Psoas muscle (tissue), 8 donors: Measurements from ENCODE around the gene OR2B3. TPM values are rescaled to one million over a fixed set of nuclear protein-coding genes. Genes with fewer than 3 reads are reported as not detected.

Experiments used
- ATAC-seq, 4 donors: fragments of 200-7000 bp; cut with Tn5 transposase; one replicate each; pipeline ENCODE4 v1.9.1; 2020; ENCODE audit warnings: moderate library complexity in 3 of 4, mild to moderate bottlenecking in 2 of 4
- DNase-seq, 2 donors: peaks; one replicate each; pipeline ENCODE4 v3.0.0-alpha.2; 2020
- H3K27ac ChIP-seq: fragments of 200-600 bp; one replicate; pipeline ENCODE4 v1.8.0; 2022
- H3K27me3 ChIP-seq, 3 donors: fragments of 200-600 bp in 1 of 3; one replicate each; pipeline versions ENCODE4 v1.6.1 to v1.8.0; 2013 to 2022; ENCODE audit warnings: low read length in 2 of 3, mild to moderate bottlenecking in 2 of 3, moderate library complexity in 1 of 3; ENCODE audit not compliant: insufficient read depth in 3 of 3
- H3K36me3 ChIP-seq, 2 donors: fragments of 200-600 bp in 1 of 2; one replicate each; pipeline versions ENCODE4 v1.6.1 to v1.8.0; 2013 to 2022; ENCODE audit warnings: low read depth in 1 of 2, mild to moderate bottlenecking in 1 of 2, moderate library complexity in 1 of 2; ENCODE audit not compliant: insufficient read depth in 1 of 2
- H3K4me1 ChIP-seq: fragments of 200-600 bp; one replicate; pipeline ENCODE4 v1.8.0; 2022
- H3K4me3 ChIP-seq: fragments of 200-600 bp; one replicate; pipeline ENCODE4 v1.8.0; 2022; ENCODE audit warnings: mild to moderate bottlenecking
- H3K9me3 ChIP-seq: fragments of 200-600 bp; one replicate; pipeline ENCODE4 v1.8.0; 2022
- CTCF ChIP-seq: fragments of 200-600 bp; IDR thresholded peaks from one replicate; pipeline ENCODE4 v1.8.0; 2022; ENCODE audit warnings: antibody characterized with exemption
- WGBS, 3 donors: extraction: QIAGEN DNeasy Blood & Tissue Kit; methylation state at CpG; one replicate each; pipeline versions ENCODE4 v1.1.6 to v1.1.7; 2013; 5-methylcytosine and 5-hydroxymethylcytosine counted together
- intact Hi-C, 2 donors: fragments of 100-400 bp; cut with DNase I; formaldehyde crosslinking; loops; one replicate each; pipeline versions ENCODE4 v1.11.0 to v1.14.2; 2022
- polyA plus RNA-seq, 3 donors: library from polyadenylated mRNA; stranded (reverse); fragments of 200-250 nt; gene quantifications; one replicate each; pipeline ENCODE4 v1.2.3, GENCODE V29; 2013
- total RNA-seq, 4 donors: library from RNA; stranded (reverse); fragmentation: NEBNext Ultra II Directional in 2 of 4; extraction: Animal tissue kit (Norgen Biotek cat#: 25700) in 2 of 4; gene quantifications; one replicate each; pipeline versions ENCODE4 v1.2.1 to v1.2.4, GENCODE V29; 2021 to 2023
- donor health status: healthy with polysubstance abuse.
- donor health status: DM: no; HTN: no; CAD: no; lungs with moderate emphysema.
- donor health status: Bipolar disorder and iron deficiency.
- donor health status: healthy.
- donor health status: DM: yes; HTN: yes; CAD: no.
- donor health status: DM: no; HTN: no; CAD: no.
- donor health status: DM: no; HTN: no; CAD: no.
- donor health status: DM: yes; HTN: yes; CAD: no.

The OR2B3 gene
- total and polyA plus RNA-seq, 7 donors = not detected

GRCh38 chr6:29051680-29052079 is 35.4 kb downstream of the OR2B3 start:
- no peak overlapping the region for H3K4me3 ChIP-seq
- H3K4me1 ChIP-seq = no peaks in the 10 kb centered on the region
- H3K9me3 ChIP-seq = peaks cover 11% of the 10 kb centered on the region
- no peak for ATAC-seq
- H3K27me3 ChIP-seq = no peaks in the 10 kb centered on the region
- intact Hi-C loops = no loop called here
- no peaks in the 10 kb centered on the region for H3K36me3 ChIP-seq
- no peak overlapping the region for H3K27ac ChIP-seq
- no peak for TF ChIP-seq CTCF
- no peak for DNase-seq
- WGBS, 3 donors = 81 to 85% (median 82%) methylated on average over 3 of the region's 3 CpGs

GRCh38 chr6:29045075-29045474 is 42.0 kb downstream of the OR2B3 start, which contains the start of gene OR2W1:
Gene OR2W1 (minus strand): TSS chr6:29045175. CDS start chr6:29045175, 0 bp downstream.
- intact Hi-C loops = no loop called here
- Histone ChIP-seq H3K27me3 (no peaks in the 10 kb centered on the region), H3K4me1 (no peaks in the 10 kb centered on the region), H3K36me3 (no peaks in the 10 kb centered on the region), H3K4me3 (no peak within 1 kb of the TSS), H3K27ac (no peak within 1 kb of the TSS), H3K9me3 (no peaks in the 10 kb centered on the region)
- DNase-seq (no peak), ATAC-seq (no peak)
- no peak for TF ChIP-seq CTCF
- 66 to 77% (median 67%) methylated on average over 1 of the region's 1 CpG for WGBS, 3 donors

Other genes starting within 250 kb of the OR2B3 start
- gene TRIM27, start 163.3 kb downstream of the OR2B3 start, total RNA-seq = 10 to 100 TPM; 15.0 to 26.0 (median 23.6) TPM
- gene TRIM27, start 163.3 kb downstream of the OR2B3 start, polyA plus RNA-seq = 10 to 100 TPM; 15.5 to 42.8 (median 39.5) TPM
- gene ZNF311, start 82.0 kb downstream of the OR2B3 start, total RNA-seq = under 1 TPM in 3 of 4 donors, not detected in 1; 0.13 to 0.36 (median 0.22) TPM
- gene ZNF311, start 82.0 kb downstream of the OR2B3 start, polyA plus RNA-seq = under 1 TPM in 2 of 3 donors, not detected in 1; 0.09 to 0.10 TPM
- not detected for gene OR2W1, start 42.1 kb downstream of the OR2B3 start, total RNA-seq
- not detected for gene OR2W1, start 42.1 kb downstream of the OR2B3 start, polyA plus RNA-seq
- gene OR2J1, start 12.2 kb upstream of the OR2B3 start, total RNA-seq = not detected
- gene OR2J1, start 12.2 kb upstream of the OR2B3 start, polyA plus RNA-seq = not detected
- gene OR2J3, start 20.7 kb upstream of the OR2B3 start, total RNA-seq = not detected
- gene OR2J3, start 20.7 kb upstream of the OR2B3 start, polyA plus RNA-seq = not detected
- gene OR2J2, start 83.6 kb upstream of the OR2B3 start, total RNA-seq = not detected
- not detected for gene OR2J2, start 83.6 kb upstream of the OR2B3 start, polyA plus RNA-seq
- gene OR14J1, start 214.4 kb upstream of the OR2B3 start, total RNA-seq = not detected
- gene OR14J1, start 214.4 kb upstream of the OR2B3 start, polyA plus RNA-seq = not detected